ENCODE results near the gene ZDHHC7. TPM values are rescaled to one million over a fixed set of nuclear protein-coding genes. Genes with fewer than 3 reads are reported as not detected.
"Not testable (repeated sequence)": the region's sequence is repeated elsewhere in the genome, so short reads cannot be mapped to it uniquely, and the experiment has no call there.

Gene ZDHHC7
- total RNA-seq, 1 experiment from 2014 or later: 109 TPM

GRCh38 chr16:85056211-85056748 is 44.9 kb upstream of the ZDHHC7 start:
- intact Hi-C loops (cut with micrococcal nuclease; ENCODE audit: unreplicated experiment): no loop called here
- CTCF ChIA-PET: interaction anchor here (0.6 to 1.8 kb wide), 4 partner anchors 28 to 84 kb away, joined by 3 to 6 read pairs (median 3); no protein-coding TSS in a partner anchor
- H3K4me3 Mint-ChIP-seq (ENCODE audit: low read depth, unreplicated experiment): no peak overlapping the region
- peaks cover 15% of the 10 kb centered on the region for H3K4me1 Mint-ChIP-seq (ENCODE audit: low read depth, unreplicated experiment)
- H3K9me3 Mint-ChIP-seq (ENCODE audit: low read depth, unreplicated experiment): no peaks in the 10 kb centered on the region
- DNase-seq: no peak
- no peak overlapping the region for H3K27ac Mint-ChIP-seq (ENCODE audit: unreplicated experiment)
- no TSS peak for BruUV-seq (replicated peaks)
- H3K36me3 Mint-ChIP-seq (ENCODE audit: insufficient read depth, unreplicated experiment): no peaks in the 10 kb centered on the region
- TF ChIP-seq CTCF (IDR thresholded peaks at IDR 0.05; ENCODE audit: unreplicated experiment): no peak
- no peaks in the 10 kb centered on the region for H3K27me3 Mint-ChIP-seq (ENCODE audit: unreplicated experiment)

GRCh38 chr16:85055493-85056210 is 44.3 kb upstream of the ZDHHC7 start:
- no peak for DNase-seq
- Mint-ChIP-seq H3K4me3 (ENCODE audit: low read depth, unreplicated experiment) (no peak overlapping the region), H3K4me1 (ENCODE audit: low read depth, unreplicated experiment) (peaks cover 15% of the 10 kb centered on the region), H3K36me3 (ENCODE audit: insufficient read depth, unreplicated experiment) (no peaks in the 10 kb centered on the region), H3K27ac (ENCODE audit: unreplicated experiment) (no peak overlapping the region), H3K27me3 (ENCODE audit: unreplicated experiment) (no peaks in the 10 kb centered on the region), H3K9me3 (ENCODE audit: low read depth, unreplicated experiment) (no peaks in the 10 kb centered on the region)
- CTCF ChIA-PET: interaction anchor here (0.5 to 1.2 kb wide), 4 partner anchors 27 to 603 kb away, joined by 3 read pairs; no protein-coding TSS in a partner anchor
- BruUV-seq (replicated peaks): no TSS peak
- intact Hi-C loops (cut with micrococcal nuclease; ENCODE audit: unreplicated experiment): no loop called here
- no peak for TF ChIP-seq CTCF (IDR thresholded peaks at IDR 0.05; ENCODE audit: unreplicated experiment)

- DNase-seq: no peak
- BruUV-seq (replicated peaks): no TSS peak
- H3K36me3 Mint-ChIP-seq (ENCODE audit: insufficient read depth, unreplicated experiment): no peaks in the 10 kb centered on the region
- no peaks in the 10 kb centered on the region for H3K9me3 Mint-ChIP-seq (ENCODE audit: low read depth, unreplicated experiment)
- no peaks in the 10 kb centered on the region for H3K27me3 Mint-ChIP-seq (ENCODE audit: unreplicated experiment)
- CTCF ChIA-PET: interaction anchor here (0.7 to 1.2 kb wide), 3 partner anchors 11 to 130 kb away, joined by 3 to 5 read pairs (median 3); no protein-coding TSS in a partner anchor
- peaks cover 15% of the 10 kb centered on the region for H3K4me1 Mint-ChIP-seq (ENCODE audit: low read depth, unreplicated experiment)
- H3K27ac Mint-ChIP-seq (ENCODE audit: unreplicated experiment): no peak overlapping the region
- H3K4me3 Mint-ChIP-seq (ENCODE audit: low read depth, unreplicated experiment): no peak overlapping the region
- intact Hi-C loops (cut with micrococcal nuclease; ENCODE audit: unreplicated experiment): no loop called here
- TF ChIP-seq CTCF (IDR thresholded peaks at IDR 0.05; ENCODE audit: unreplicated experiment): no peak
Measured at GRCh38 chr16:85054948-85055492, 43.7 kb upstream of the ZDHHC7 start.

GRCh38 chr16:85054321-85054720 is 43.0 kb upstream of the ZDHHC7 start:
- H3K27ac Mint-ChIP-seq (ENCODE audit: unreplicated experiment); intact Hi-C loops (cut with micrococcal nuclease; ENCODE audit: unreplicated experiment); DNase-seq; BruUV-seq (replicated peaks); H3K27me3 Mint-ChIP-seq (ENCODE audit: unreplicated experiment); H3K9me3 Mint-ChIP-seq (ENCODE audit: low read depth, unreplicated experiment); H3K36me3 Mint-ChIP-seq (ENCODE audit: insufficient read depth, unreplicated experiment); H3K4me3 Mint-ChIP-seq (ENCODE audit: low read depth, unreplicated experiment): not testable (repeated sequence)
- CTCF ChIA-PET: interaction anchor here (0.6 to 1.2 kb wide), 4 partner anchors 12 to 231 kb away, joined by 3 to 6 read pairs (median 4); no protein-coding TSS in a partner anchor
- H3K4me1 Mint-ChIP-seq (ENCODE audit: low read depth, unreplicated experiment): peaks cover 15% of the 10 kb centered on the region

Data from Calu3 (cell line).